ENCODE data around the gene PAIP1.
"Not testable (repeated sequence)": the region's sequence is repeated elsewhere in the genome, so short reads cannot be mapped to it uniquely, and the experiment has no call there.

PAIP1 gene

GRCh38 chr5:43556857-43557542 is at the start of gene PAIP1:
Gene PAIP1 (minus strand): TSS chr5:43557077. CDS start chr5:43556846, 231 bp downstream.
- no peak for FAIRE-seq

- FAIRE-seq, result no peak
Measured at GRCh38 chr5:43606351-43606750, 49.5 kb upstream of the PAIP1 start.

GRCh38 chr5:43604699-43605098 is 47.8 kb upstream of the PAIP1 start:
- FAIRE-seq, result no peak

GRCh38 chr5:43603344-43604217 is 46.7 kb upstream of the PAIP1 start:
- no peak for FAIRE-seq

- FAIRE-seq, result no peak
Measured at GRCh38 chr5:43602461-43603343, 45.8 kb upstream of the PAIP1 start, which contains the start of gene NNT. Gene NNT (plus strand): TSS chr5:43603180. CDS start chr5:43609196, 6,016 bp downstream.

GRCh38 chr5:43601454-43602260 is 44.8 kb upstream of the PAIP1 start:
- FAIRE-seq, result no peak

GRCh38 chr5:43598927-43599326 is 42.0 kb upstream of the PAIP1 start:
- not testable (repeated sequence) for FAIRE-seq

- no peak for FAIRE-seq
Measured at GRCh38 chr5:43592363-43592762, 35.5 kb upstream of the PAIP1 start.

- no peak for FAIRE-seq
Measured at GRCh38 chr5:43590700-43591099, 33.8 kb upstream of the PAIP1 start.

- no peak for FAIRE-seq
Measured at GRCh38 chr5:43589310-43589709, 32.4 kb upstream of the PAIP1 start.

- FAIRE-seq, result no peak
Measured at GRCh38 chr5:43588842-43589241, 32.0 kb upstream of the PAIP1 start.

- no peak for FAIRE-seq
Measured at GRCh38 chr5:43584166-43584699, 27.4 kb upstream of the PAIP1 start.

- no peak for FAIRE-seq
Measured at GRCh38 chr5:43583724-43584123, 26.8 kb upstream of the PAIP1 start.

GRCh38 chr5:43582082-43583005 is 25.5 kb upstream of the PAIP1 start:
- no peak for FAIRE-seq

- FAIRE-seq, result no peak
Measured at GRCh38 chr5:43581398-43581797, 24.5 kb upstream of the PAIP1 start.

- not testable (repeated sequence) for FAIRE-seq
Measured at GRCh38 chr5:43580402-43581210, 23.7 kb upstream of the PAIP1 start.

GRCh38 chr5:43573058-43573457 is 16.2 kb upstream of the PAIP1 start:
- FAIRE-seq, result no peak

- FAIRE-seq, result no peak
Measured at GRCh38 chr5:43572357-43572756, 15.5 kb upstream of the PAIP1 start.

- no peak for FAIRE-seq
Measured at GRCh38 chr5:43571237-43571636, 14.4 kb upstream of the PAIP1 start.

Measured in colon (tissue), 2 donors.